ENCODE results near the gene THBS3.
"Not testable (repeated sequence)": the region's sequence is repeated elsewhere in the genome, so short reads cannot be mapped to it uniquely, and the experiment has no call there.

The THBS3 gene

DNA sequence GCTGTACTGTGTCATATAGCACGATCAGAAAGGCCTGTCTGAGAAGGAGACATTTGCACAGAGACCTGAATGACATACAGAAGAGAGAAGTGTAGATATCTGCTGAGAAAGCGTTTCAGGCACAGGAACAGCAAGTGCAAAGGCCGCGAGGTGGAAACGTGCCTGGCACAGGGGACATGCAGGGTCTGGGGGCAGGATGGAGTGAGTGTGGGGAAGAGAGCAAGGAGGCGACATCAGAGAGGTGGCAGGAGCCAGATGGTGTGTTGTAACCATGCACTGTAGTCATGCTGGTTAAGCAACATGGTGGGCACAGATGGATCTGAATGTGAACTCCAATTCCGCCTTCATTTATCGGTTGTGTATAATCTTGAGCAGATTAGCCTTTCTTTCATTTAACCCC lies 47.6 kb downstream of the THBS3 start:
- no peak for DNase-seq (ENCODE audit: extremely low read depth in 1 of 2, low read depth in 1 of 2)

GRCh38 chr1:155158991-155159390 lies 48.7 kb downstream of the THBS3 start:
- DNase-seq (ENCODE audit: extremely low read depth in 1 of 2, low read depth in 1 of 2), result no peak

DNA sequence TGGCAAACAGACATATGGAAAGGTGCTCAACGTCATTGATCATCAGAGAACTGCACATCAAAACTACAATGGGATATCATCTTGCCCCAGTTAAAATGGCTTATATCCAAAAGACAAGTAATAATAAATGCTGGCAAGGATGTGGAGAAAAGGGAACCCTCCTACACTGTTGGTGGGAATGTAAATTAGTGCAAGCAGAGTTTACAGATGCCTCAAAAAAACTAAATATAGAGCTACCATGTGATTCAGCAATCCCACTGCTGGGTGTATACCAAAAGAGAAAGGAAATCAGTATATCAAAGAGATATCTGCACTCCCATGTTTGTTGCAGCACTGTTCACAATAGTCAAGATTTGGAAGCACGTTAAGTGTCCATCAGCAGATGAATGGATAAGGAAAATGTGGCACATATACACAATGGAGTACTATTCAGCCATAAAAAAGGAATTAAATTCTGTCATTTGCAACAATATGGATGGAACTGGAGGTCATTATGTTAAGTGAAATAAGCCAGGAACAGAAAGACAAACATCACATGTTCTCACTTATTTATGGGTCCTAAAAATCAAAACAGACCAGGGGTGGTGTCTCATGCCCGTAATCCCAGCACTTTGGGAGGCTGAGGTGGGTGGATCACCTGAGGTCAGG lies 51.6 kb downstream of the THBS3 start:
- DNase-seq (ENCODE audit: extremely low read depth in 1 of 2, low read depth in 1 of 2), result not testable (repeated sequence)

All from activated CD8-positive, alpha-beta memory T cell treated with anti-CD3 and anti-CD28 coated beads for 1 hour (primary cell).